ENCODE data around the gene SLC26A8.
"Not testable (repeated sequence)": the region's sequence is repeated elsewhere in the genome, so short reads cannot be mapped to it uniquely, and the experiment has no call there.

The SLC26A8 gene

GRCh38 chr6:35941170-35941569, 83.3 kb downstream of the SLC26A8 start:
- ATAC-seq, DNase-seq: not testable (repeated sequence)

- ATAC-seq: not testable (repeated sequence)
Observed at GRCh38 chr6:35940014-35940413, 84.4 kb downstream of the SLC26A8 start.

GRCh38 chr6:35939259-35939658, 85.2 kb downstream of the SLC26A8 start:
- ATAC-seq, DNase-seq: not testable (repeated sequence)

More at GRCh38 chr6:35940014-35940413, 84.4 kb downstream of the SLC26A8 start:
- not testable (repeated sequence) for DNase-seq

- DNase-seq: no peak
Observed at GRCh38 chr6:35936681-35937359, 87.6 kb downstream of the SLC26A8 start.

GRCh38 chr6:35935469-35935868, 89.0 kb downstream of the SLC26A8 start:
- DNase-seq (no peak), ATAC-seq (no peak)

More at GRCh38 chr6:35936681-35937359, 87.6 kb downstream of the SLC26A8 start:
- ATAC-seq: no peak

GRCh38 chr6:35933844-35934243, 90.6 kb downstream of the SLC26A8 start:
- ATAC-seq (no peak), DNase-seq (no peak)

- ATAC-seq, DNase-seq: not testable (repeated sequence)
Observed at GRCh38 chr6:35931873-35932272, 92.6 kb downstream of the SLC26A8 start.

- no peak for ATAC-seq
Observed at GRCh38 chr6:35931120-35931561, 93.3 kb downstream of the SLC26A8 start.

GRCh38 chr6:35929601-35930000, 94.8 kb downstream of the SLC26A8 start:
- DNase-seq (no peak), ATAC-seq (no peak)

More at GRCh38 chr6:35931120-35931561, 93.3 kb downstream of the SLC26A8 start:
- no peak for DNase-seq

GRCh38 chr6:35926509-35927215, 97.8 kb downstream of the SLC26A8 start:
- DNase-seq: no peak
- ATAC-seq: no peak

- no peak for DNase-seq
- ATAC-seq: no peak
Observed at GRCh38 chr6:35925961-35926360, 98.5 kb downstream of the SLC26A8 start.

- DNase-seq (no peak), ATAC-seq (no peak)
Observed at GRCh38 chr6:35924146-35924545, 100.3 kb downstream of the SLC26A8 start.

- no peak for DNase-seq
- ATAC-seq: no peak
Observed at GRCh38 chr6:35922139-35922554, 102.3 kb downstream of the SLC26A8 start.

GRCh38 chr6:35920793-35921732, 103.4 kb downstream of the SLC26A8 start, which contains the start of gene SRPK1:
Gene SRPK1 (minus strand): TSS chr6:35921098. CDS start chr6:35921056, 42 bp downstream.
- peak; percentile 77 for ATAC-seq
- peak; percentile 93 for DNase-seq

GRCh38 chr6:35919827-35920751, 104.4 kb downstream of the SLC26A8 start:
- DNase-seq (peak; percentile 59), ATAC-seq (peak; percentile 85)

GRCh38 chr6:35919085-35919826, 105.2 kb downstream of the SLC26A8 start:
- ATAC-seq (peak; percentile 15), DNase-seq (no peak)

GRCh38 chr6:35916893-35917292, 107.5 kb downstream of the SLC26A8 start:
- ATAC-seq, DNase-seq: not testable (repeated sequence)

- no peak for DNase-seq
- no peak for ATAC-seq
Observed at GRCh38 chr6:35916056-35916455, 108.4 kb downstream of the SLC26A8 start.

GRCh38 chr6:35914536-35914935, 109.9 kb downstream of the SLC26A8 start:
- DNase-seq (no peak), ATAC-seq (no peak)

Measured in stimulated activated naive CD8-positive, alpha-beta T cell treated with anti-CD3 and anti-CD28 coated beads, Interleukin-15, Interleukin-2, amounts not matched to agents 100 U/mL and 50 U/mL, for 24 hours (primary cell).